BJ (cell line): ENCODE measurements around the gene CLDN3. TPM values are rescaled to one million over a fixed set of nuclear protein-coding genes. Genes with fewer than 3 reads are reported as not detected.

Experiments
- CTCF ChIA-PET: fragments of 350-600 bp; formaldehyde crosslinking; extraction: SDS; loops from one replicate; lab custom pipeline; 2021; ENCODE audit warnings: antibody characterized with exemption, inconsistent platforms; lab: Yijun Ruan, JAX
- POLR2A ChIA-PET: fragments of 300-600 bp; sonication (Branson Sonifier 250); formaldehyde crosslinking; extraction: SDS; loops from one replicate; lab custom pipeline; 2021; ENCODE audit warnings: antibody characterized with exemption; lab: Charles Lee
- DNase-seq: peaks from one replicate; pipeline ENCODE4 v3.0.0-alpha.2; 2011; ENCODE audit warnings: low read depth
- H3K27me3 ChIP-seq: 2 replicates; pipeline ENCODE4 v1.6.0; 2011; ENCODE audit warnings: low read length; ENCODE audit not compliant: control insufficient read depth, insufficient read depth
- H3K36me3 ChIP-seq: 2 replicates; pipeline ENCODE4 v1.5.1; 2011; ENCODE audit warnings: low read length; ENCODE audit not compliant: control insufficient read depth, insufficient read depth
- H3K4me3 ChIP-seq: 2 replicates; pipeline ENCODE4 v1.5.1; 2011; ENCODE audit warnings: low read depth, mild to moderate bottlenecking, control low read depth, low read length
- CTCF ChIP-seq: IDR thresholded peaks from 2 replicates; pipeline ENCODE4 v1.5.1; 2011; ENCODE audit warnings: low read depth, mild to moderate bottlenecking, control low read depth, inconsistent platforms, low read length, moderate library complexity; ENCODE audit not compliant: insufficient read depth
- polyA plus RNA-seq: library from polyadenylated mRNA; depleted of rRNA; stranded (reverse); fragments of >200 nt; gene quantifications from 2 replicates; pipeline ENCODE4 v1.2.3, GENCODE V29; 2011

Gene CLDN3
- polyA plus RNA-seq, 1 experiment, result not detected

GRCh38 chr7:73738220-73738611, 31.9 kb downstream of the CLDN3 start:
- ChIA-PET POLR2A (no interaction called here), CTCF (interaction anchor here (1.0 to 8.7 kb wide), 3 partner anchors 12 to 132 kb away, joined by 3 to 92 read pairs (median 8); no protein-coding TSS in a partner anchor)
- Histone ChIP-seq H3K27me3 (no peaks in the 10 kb centered on the region), H3K36me3 (peaks cover 4% of the 10 kb centered on the region), H3K4me3 (peak overlapping the region; percentile 76)
- no peak for DNase-seq
- no peak for TF ChIP-seq CTCF

- no peak for TF ChIP-seq CTCF
- CTCF ChIA-PET, result interaction anchor here (0.9 to 8.7 kb wide), 4 partner anchors 12 to 131 kb away, joined by 3 to 92 read pairs (median 6); no protein-coding TSS in a partner anchor
- H3K4me3 ChIP-seq, result peak overlapping the region; percentile 76
- no peaks in the 10 kb centered on the region for H3K27me3 ChIP-seq
- H3K36me3 ChIP-seq, result peaks cover 4% of the 10 kb centered on the region
- POLR2A ChIA-PET, result no interaction called here
- DNase-seq, result no peak
Measured at GRCh38 chr7:73737491-73738219, 32.4 kb downstream of the CLDN3 start.

GRCh38 chr7:73736885-73737284, 33.2 kb downstream of the CLDN3 start:
- POLR2A ChIA-PET, result no interaction called here
- no peak for TF ChIP-seq CTCF
- DNase-seq, result no peak
- Histone ChIP-seq H3K27me3 (no peaks in the 10 kb centered on the region), H3K36me3 (peaks cover 4% of the 10 kb centered on the region), H3K4me3 (no peak overlapping the region)
- CTCF ChIA-PET, result interaction anchor here (0.9 to 8.7 kb wide), 3 partner anchors 17 to 130 kb away, joined by 3 to 92 read pairs (median 3); no protein-coding TSS in a partner anchor

- ChIA-PET POLR2A (no interaction called here), CTCF (interaction anchor here (0.8 to 8.7 kb wide), 13 partner anchors 8 to 148 kb away, joined by 3 to 92 read pairs (median 4); partner anchors contain the start of genes STX1A and VPS37D)
- Histone ChIP-seq H3K4me3 (no peak overlapping the region), H3K36me3 (peaks cover 4% of the 10 kb centered on the region), H3K27me3 (no peaks in the 10 kb centered on the region)
- DNase-seq, result no peak
- TF ChIP-seq CTCF, result no peak
Measured at GRCh38 chr7:73735528-73735905, 34.6 kb downstream of the CLDN3 start.

- DNase-seq, result peak; percentile 52
- POLR2A ChIA-PET, result interaction anchor here (0.5 to 0.6 kb wide), 2 partner anchors 140 to 214 kb away, joined by 3 to 4 read pairs; no protein-coding TSS in a partner anchor
- no peak overlapping the region for H3K4me3 ChIP-seq
- CTCF ChIA-PET, result interaction anchor here (0.7 to 8.7 kb wide), 23 partner anchors 8 to 411 kb away, joined by 3 to 92 read pairs (median 3); partner anchors contain the start of genes STX1A and VPS37D
- TF ChIP-seq CTCF, result peak; percentile 94
- peaks cover 4% of the 10 kb centered on the region for H3K36me3 ChIP-seq
- H3K27me3 ChIP-seq, result no peaks in the 10 kb centered on the region
Measured at GRCh38 chr7:73734619-73735527, 35.2 kb downstream of the CLDN3 start.
